Measurements from ENCODE around the gene SRD5A1.

The SRD5A1 gene

GRCh38 chr5:6632888-6633468 lies at the start of gene SRD5A1, which contains the start of gene NSUN2:
SRD5A1 (plus strand) TSS chr5:6633440; CDS start chr5:6633577, 137 bp downstream.
NSUN2 (minus strand) TSS chr5:6633044; CDS start chr5:6632979, 65 bp downstream.
- peak; percentile 83 for DNase-seq

- no peak for DNase-seq
Measured at GRCh38 chr5:6584101-6584645, 49.1 kb upstream of the SRD5A1 start.

GRCh38 chr5:6584727-6585126 lies 48.5 kb upstream of the SRD5A1 start:
- no peak for DNase-seq

GRCh38 chr5:6585168-6585567 lies 48.1 kb upstream of the SRD5A1 start:
- no peak for DNase-seq

GRCh38 chr5:6585939-6586646 lies 47.1 kb upstream of the SRD5A1 start:
- no peak for DNase-seq

GRCh38 chr5:6586647-6587042 lies 46.6 kb upstream of the SRD5A1 start:
- no peak for DNase-seq

GRCh38 chr5:6587171-6587570 lies 46.1 kb upstream of the SRD5A1 start:
- no peak for DNase-seq

GRCh38 chr5:6590581-6590980 lies 42.7 kb upstream of the SRD5A1 start:
- DNase-seq: no peak

GRCh38 chr5:6591671-6592288 lies 41.5 kb upstream of the SRD5A1 start:
- DNase-seq: no peak

- peak; percentile 10 for DNase-seq
Measured at GRCh38 chr5:6592601-6593000, 40.6 kb upstream of the SRD5A1 start.

GRCh38 chr5:6593148-6594016 lies 39.9 kb upstream of the SRD5A1 start:
- DNase-seq: no peak

GRCh38 chr5:6594066-6594465 lies 39.2 kb upstream of the SRD5A1 start:
- no peak for DNase-seq

GRCh38 chr5:6595405-6595804 lies 37.8 kb upstream of the SRD5A1 start:
- DNase-seq: no peak

- no peak for DNase-seq
Measured at GRCh38 chr5:6596388-6596787, 36.9 kb upstream of the SRD5A1 start.

- no peak for DNase-seq
Measured at GRCh38 chr5:6597557-6597956, 35.7 kb upstream of the SRD5A1 start.

- DNase-seq: peak; percentile 3
Measured at GRCh38 chr5:6598351-6598900, 34.8 kb upstream of the SRD5A1 start.

- DNase-seq: no peak
Measured at GRCh38 chr5:6599739-6600138, 33.5 kb upstream of the SRD5A1 start.

GRCh38 chr5:6601271-6601670 lies 32.0 kb upstream of the SRD5A1 start:
- no peak for DNase-seq

GRCh38 chr5:6601816-6602215 lies 31.4 kb upstream of the SRD5A1 start:
- DNase-seq: no peak

- DNase-seq: no peak
Measured at GRCh38 chr5:6602441-6602840, 30.8 kb upstream of the SRD5A1 start.

- no peak for DNase-seq
Measured at GRCh38 chr5:6603643-6604042, 29.6 kb upstream of the SRD5A1 start.

- no peak for DNase-seq
Measured at GRCh38 chr5:6604341-6604740, 28.9 kb upstream of the SRD5A1 start.

- no peak for DNase-seq
Measured at GRCh38 chr5:6604946-6605345, 28.3 kb upstream of the SRD5A1 start.

Measured in HCEC 1CT (cell line).